ENCODE results near the gene IQCH.
A peak's percentile ranks its signal among the peaks of the same experiment; 100 is the strongest.

Gene IQCH

DNA sequence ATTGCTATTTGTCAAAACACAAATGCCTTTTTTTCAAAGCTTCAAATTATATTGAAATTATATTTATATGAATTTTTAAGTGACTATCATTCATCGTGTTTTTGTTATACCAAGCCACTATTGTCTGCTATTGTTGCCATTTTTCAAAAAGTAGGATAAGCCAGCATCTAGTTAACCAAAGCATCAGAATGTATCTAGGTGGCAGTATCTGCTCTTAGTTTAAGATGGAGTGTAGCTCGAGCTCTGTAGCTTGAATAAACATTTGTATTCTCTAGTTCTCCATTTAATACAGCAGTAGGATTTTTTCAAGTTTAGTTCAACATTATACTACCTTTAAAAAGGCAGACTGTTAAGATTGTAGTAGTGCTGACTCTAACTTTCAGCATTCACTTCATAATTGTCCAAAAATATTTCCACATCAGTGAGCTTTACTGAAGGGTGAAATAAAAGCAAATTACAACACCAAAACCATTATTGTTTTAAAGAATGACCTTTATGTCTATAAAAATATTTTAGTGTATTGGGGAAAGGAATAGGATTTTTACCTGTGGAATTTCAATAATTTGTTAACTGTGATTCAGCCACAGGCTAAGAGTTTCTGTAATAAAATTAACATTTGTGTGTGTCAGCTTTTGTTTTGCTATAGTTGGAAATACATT lies 246.7 kb downstream of the IQCH start:
- peak in 2 of 51 donors; percentile 3 to 17 for DNase-seq

DNA sequence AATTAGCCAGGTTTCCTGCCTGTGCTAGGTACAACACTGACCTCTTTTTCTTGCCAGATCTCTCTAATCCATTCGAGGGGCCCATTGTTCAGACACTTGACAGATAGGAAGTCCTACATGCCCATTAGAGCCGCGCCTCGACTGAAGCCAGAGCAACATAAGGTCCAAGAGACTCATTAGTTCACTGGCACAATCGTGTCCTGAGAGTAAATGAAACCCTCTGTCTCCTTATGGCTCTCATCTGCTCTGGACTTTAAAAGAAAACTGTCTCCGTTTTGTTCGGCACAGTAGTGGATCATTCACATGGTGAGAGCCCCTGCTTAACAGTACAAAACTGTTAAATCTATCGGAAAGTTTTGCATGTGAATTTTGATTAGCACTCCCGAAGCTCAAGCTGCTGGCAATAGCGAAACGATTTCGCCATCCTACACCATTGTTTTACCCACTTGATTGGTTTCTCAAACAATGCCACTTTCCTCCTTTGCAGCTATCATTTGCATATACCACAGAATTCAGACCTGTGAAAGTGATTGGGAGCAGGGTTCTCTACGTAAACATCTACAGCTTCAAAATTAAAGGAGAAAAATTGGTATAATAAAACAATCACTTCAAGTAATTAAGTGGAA lies 247.4 kb downstream of the IQCH start:
- peak in 1 of 51 donors; percentile 2 for DNase-seq

DNA sequence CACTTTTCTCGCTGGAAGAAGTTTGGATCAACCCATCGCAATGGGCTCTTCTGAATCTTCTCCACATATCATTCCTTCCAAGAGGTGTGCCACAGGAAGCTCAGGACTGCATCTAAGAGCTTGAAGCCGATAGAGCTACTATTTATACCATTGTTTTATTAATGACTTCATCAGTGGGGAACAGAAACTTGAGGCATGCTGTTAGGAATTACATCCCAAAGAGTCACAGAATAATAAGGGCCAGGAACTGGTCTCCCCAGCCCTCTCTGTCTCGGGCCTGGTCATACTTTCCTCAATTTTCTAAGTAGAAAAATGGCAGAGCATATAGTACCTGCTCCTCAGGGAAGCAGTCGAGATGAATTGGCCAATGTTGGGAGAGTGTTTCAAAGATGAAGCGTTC lies 249.5 kb downstream of the IQCH start:
- no peak for DNase-seq

DNA sequence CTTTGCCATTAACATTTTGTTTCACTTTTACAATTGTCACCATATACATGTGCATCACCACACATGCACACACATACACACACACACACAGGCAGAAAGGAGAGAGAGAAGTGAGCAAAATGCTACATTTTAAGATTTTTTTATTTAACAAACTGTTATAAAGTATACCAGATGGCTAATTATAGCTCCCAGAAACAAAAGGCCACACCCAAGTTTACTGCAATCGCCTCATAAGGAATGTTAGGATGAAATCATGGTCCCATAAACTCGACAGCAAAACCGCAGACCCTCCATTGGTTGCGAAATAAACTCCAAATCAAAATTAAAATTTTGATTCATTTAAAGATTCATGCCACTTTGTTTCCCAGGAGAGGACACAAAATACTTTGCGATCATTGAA lies 250.2 kb downstream of the IQCH start:
- no peak for DNase-seq

DNA sequence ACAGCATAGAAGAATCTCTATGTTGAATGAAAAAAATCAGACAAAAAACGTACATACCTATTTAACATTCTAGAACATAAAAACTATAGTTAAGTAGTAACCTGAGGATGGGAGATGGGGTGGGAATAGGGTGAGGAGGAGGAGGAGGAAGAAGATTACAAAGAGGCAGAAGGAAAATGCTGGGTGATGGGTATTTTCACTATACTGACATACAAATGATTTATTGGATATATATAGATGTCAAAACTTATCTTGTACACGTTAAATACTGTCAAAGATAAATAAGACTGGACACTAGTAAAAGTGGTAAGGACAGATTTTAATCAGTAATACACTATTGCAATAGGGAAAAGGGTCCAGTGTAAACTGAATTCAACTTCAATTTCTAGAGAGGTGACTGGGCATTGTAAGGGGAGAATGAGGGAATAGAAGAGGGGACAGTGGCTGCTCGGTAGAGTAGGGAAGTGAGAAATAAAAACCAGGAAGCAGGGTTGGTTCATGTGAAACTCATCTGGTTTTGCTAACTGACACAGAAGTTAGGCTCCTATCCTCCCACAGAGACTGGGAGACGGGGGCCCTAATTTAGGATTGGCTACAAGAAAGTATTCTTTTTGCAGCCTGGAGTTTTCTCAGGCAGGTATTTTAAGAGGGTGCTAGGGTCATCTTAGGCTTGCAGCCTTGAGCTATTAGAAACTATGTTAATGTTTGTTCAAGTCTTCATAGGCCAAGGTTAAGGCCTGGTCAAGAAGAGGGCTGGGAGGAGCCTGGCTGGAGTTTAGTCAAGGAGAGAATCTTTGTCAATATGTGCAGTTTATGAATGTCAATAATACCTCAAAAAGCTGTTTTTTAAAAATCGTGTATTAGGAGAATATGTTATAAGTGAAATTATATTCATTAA lies 251.3 kb downstream of the IQCH start:
- no peak for DNase-seq

DNA sequence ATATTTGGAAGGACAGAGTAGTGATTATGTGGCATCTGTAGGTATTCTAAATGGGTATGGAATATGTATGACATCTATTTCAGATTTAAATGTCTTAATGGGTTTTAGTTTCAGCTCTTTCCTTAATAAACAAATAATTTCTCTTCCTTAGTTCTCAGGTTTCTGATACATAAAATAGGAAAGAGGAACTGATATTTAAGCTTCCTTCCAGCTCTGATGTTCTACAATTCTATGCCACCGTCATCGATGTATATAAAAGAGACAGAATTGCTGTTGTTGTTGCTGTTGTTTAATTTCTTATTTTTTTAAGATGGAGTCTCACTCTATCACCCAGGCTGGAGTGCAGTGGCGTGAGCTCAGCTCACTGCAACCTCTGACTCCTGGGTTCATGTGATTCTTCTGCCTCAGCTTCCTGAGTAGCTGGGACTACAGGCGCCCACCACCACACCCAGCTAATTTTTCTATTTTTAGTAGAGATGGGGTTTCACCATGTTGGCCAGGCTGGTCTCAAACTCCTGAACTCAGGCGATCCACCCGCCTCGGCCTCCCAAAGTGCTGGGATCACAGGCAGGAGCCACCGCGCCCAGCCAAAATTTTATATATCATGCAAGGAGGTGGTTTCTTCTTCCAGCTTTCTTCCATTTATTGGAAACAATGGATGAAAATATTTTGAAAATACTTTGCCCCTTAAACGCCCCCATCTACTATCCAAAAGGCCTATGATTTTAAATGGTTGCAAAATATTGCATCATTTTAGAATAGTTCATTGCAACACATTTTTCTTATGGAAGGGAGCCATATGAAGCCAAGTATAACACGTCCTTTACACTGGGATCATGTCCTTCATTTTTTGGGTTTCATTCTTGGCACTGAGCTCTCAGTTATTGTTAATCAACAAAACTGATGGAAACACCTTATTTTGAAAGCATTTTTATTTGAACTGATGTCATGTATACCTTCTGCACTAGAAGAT lies 252.5 kb downstream of the IQCH start:
- no peak for DNase-seq

DNA sequence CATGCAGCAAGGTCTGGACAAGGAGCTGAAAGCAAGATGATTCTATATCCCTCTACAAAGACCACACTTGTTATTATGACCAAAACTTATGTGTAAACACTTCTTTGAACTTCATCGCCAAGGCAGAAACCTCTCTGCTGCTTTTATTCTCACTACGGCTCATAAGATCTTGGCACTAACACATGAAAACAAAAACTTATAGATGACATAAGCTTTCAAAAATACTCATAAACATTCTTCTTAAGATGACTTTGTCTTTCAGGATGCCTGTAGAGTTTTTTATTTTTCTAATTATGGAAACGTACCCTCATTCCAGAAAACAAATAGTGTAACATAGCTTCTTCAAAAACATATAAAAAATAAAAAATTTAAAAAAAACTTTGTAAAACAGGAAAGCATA lies 253.8 kb downstream of the IQCH start:
- DNase-seq = no peak

DNA sequence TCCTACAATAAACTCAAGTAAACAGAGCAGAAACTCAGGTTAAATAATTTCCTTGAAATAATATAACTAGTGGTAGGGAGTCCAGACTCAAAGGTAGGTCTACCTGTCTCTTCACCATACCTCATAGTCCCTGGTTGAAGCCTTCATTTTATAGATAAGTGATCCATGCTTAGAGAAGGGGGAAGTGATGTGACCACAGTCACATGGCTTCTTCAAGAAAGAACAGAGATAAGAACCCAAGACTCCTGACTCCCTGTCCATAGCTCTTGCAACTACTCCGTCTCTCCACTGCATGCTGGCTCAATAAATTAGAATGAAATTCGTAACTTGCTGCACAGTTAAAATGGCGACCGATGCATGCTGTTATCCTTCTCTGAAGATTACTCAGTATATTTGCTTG lies 255.3 kb downstream of the IQCH start:
- no peak for DNase-seq

DNA sequence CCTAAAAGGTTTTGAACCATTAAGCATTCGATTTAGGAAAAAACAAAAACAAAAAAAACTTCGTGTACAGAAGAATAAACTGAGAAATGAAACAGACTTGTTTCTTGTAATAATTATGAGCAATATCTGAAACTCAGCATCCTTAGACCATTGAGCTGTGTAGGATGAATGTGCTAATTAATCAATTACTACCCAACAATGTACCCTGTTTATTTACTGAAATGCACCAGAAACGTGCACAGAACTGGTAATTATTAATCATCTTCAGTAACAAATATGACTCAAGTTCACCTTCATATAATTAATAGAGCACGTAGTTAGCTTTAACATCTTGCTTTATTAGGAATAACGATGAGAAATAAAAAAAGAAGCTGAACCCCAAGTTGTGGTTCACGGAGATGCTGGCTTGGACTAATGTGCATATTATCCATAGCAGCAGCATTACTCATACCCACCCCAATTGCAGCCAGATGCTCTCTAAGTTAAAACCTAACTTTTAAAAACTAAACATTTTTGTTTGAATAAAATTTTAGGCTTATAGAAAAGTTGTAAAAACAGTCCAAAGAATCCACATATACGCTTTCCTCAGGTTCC lies 256.1 kb downstream of the IQCH start:
- no peak for DNase-seq

DNA sequence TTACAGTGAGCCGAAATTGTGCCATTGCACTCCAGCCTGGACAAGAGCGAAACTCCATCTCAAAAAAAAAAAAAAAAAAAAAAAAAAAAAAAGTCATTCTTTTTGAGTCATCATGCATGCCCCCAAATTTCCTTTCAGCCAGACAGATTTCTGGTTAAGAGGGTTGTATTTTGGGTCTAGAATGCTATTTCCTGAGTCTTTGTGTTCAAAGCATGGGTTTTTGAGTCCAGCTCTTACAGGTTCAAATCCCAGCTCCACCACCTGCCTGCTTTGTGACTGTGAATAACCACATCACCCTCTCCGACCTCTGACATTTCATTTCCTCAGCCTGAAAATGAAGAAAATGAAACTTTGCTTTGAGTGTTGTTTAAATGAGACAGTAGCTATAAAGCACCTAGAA lies 257.0 kb downstream of the IQCH start:
- no peak for DNase-seq

DNA sequence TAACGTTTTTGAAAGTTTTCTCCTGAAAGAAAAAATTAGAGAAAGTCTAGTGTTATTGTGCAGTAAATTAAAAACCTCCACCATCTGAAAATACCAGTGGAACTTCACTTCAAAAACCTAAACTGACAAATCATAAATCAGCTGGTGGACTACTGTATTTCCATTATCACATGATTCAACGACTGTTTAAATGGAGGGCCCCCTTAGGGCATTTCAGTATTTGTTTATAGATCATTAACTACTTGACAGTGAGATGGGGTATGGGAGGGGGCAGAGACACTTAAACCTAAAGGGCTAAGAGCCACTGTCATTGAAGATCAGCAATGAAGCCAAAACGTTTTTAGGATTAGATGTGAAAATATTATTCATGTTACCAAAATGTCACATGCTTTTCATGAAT lies 257.6 kb downstream of the IQCH start:
- no peak for DNase-seq

DNA sequence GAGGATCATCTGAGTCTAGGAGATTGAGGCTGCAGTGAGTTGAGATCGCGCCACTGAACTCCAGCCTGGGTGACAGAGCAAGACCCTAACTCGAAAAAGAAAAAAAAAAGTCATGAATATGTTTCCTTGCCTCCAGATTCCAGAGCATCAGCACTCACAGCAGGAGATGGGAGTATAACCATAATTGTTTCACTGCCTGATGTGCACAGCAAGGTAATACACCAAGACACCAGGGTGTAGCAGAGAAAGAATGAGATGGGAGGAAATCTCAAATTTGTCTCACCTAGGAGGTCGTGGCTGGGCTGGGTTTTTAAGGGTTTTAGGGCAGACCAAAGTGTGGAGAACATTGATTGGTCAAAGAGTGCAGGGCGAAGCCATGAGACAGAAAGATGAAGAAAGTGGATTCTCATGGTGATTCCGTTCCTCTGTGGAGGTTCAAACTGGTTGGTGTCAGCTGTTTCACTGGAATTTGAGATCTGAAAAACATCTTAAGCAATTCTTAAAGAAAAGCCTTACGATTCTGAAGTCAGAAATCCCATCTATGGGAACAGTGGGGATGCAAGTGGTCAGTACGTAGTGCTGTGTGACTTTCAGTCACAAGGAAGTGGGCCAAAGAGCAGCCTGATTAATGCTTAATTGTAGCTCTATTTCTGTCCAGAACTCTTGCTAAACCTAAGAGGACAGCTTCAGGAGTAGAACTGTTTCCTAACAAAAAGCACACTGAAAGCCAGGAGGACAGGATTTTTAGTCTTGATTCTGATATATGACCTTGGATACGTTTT lies 258.5 kb downstream of the IQCH start:
- no peak for DNase-seq

DNA sequence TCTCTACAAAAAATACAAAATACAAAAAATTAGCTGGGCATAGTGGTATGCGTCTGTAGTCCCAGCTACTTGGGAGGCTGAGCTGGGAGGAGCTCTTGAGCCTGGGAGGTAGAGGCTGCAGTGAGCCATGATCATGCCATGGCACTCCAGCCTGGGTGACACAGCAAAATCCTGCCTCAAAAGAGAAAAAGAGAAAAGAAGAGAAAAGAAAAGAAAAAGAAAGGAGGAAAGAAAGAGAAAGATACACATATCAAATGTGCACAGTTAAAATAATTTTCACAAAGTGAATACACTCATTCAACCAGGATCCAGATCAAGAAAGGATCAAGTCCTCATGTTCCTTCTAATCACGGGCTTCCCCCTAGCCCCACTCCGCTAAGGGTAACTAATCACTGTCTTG lies 260.5 kb downstream of the IQCH start:
- no peak for DNase-seq

DNA sequence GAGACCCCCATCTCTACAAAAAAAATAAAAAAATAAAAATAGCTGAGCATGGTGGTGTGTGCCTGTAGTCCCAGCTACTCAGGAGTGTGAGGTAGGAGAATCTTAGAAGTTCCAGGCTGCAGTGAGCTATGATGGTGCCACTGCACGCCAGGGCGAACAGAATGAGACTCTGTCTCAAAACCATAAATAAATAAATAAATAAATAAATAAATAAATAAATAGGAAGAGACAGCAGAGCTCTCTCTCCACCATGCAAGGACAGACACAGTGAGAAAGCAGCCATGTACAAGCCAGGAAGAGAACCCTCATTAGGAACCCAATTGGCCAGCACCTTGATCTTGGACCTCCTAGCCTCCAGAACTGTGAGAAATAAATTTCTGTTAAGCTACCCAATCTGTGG lies 261.0 kb downstream of the IQCH start:
- DNase-seq = no peak

DNA sequence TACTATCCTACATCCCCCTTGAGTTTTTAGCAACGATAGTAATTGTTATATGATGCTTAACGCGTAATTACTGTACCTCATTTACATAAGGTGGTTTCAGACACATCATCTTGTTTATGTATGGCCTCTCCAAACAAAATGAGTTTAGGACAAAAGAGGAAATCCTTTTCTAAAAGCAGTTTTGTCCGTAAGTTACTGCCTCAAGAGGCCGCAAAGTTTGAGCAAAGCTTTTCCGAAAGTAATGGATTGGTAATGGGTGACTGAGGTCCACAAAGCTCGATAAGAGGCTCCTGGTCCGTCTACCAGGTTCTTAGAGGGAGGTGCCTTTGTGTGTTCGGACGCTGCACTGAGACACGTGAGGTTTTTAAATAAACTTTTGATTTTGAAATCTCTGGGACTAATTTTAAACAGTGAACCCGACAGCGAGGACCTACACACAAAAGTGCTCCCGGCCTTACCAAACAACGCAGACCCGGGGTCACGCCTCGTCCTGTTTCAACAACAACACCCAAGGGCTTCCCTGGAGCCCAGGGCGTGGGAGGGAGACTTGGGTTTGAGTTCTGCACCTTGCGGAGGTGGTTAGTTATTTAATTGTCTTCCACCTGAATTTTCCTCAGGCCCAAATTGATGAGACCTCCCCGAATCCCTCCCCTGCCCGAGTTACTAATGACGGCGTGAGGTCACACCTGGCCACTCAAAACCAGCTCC lies 265.9 kb downstream of the IQCH start:
- DNase-seq = peak in 2 of 51 donors; percentile 34 to 46

DNA sequence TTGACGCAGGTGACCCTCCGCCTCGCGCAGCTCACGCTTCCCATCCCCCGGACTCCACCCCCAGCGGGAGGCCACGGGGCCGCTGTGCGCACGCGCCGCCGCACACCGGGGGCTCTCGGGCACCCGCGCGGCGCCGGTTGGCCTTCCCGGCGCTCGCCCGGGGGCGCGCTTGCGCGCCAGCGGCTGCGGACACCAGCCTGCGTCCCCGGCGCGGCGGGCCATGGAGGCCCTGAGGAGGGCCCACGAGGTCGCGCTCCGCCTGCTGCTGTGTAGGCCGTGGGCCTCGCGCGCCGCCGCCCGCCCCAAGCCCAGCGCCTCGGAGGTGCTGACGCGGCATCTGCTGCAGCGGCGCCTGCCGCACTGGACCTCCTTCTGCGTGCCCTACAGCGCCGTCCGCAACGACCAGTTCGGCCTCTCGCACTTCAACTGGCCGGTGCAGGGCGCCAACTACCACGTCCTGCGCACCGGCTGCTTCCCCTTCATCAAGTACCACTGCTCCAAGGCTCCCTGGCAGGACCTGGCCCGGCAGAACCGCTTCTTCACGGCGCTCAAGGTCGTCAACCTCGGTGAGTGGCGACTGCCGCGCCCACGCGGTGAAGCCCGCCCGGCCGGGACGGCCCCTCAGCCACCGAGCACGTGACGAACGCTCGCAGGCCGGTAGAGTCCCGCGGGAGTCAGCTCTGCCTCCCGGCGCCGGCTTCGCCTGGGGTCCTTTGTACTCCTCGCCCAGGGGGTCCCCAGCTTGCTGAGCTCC lies 266.6 kb downstream of the IQCH start, which contains the start of gene C15orf61:
Gene C15orf61 (plus strand): TSS at position 103 of the 754 bp plus-strand sequence. CDS start 118 bp downstream, at position 221.
- peak; percentile 40 to 90 (median 74) for DNase-seq

DNA sequence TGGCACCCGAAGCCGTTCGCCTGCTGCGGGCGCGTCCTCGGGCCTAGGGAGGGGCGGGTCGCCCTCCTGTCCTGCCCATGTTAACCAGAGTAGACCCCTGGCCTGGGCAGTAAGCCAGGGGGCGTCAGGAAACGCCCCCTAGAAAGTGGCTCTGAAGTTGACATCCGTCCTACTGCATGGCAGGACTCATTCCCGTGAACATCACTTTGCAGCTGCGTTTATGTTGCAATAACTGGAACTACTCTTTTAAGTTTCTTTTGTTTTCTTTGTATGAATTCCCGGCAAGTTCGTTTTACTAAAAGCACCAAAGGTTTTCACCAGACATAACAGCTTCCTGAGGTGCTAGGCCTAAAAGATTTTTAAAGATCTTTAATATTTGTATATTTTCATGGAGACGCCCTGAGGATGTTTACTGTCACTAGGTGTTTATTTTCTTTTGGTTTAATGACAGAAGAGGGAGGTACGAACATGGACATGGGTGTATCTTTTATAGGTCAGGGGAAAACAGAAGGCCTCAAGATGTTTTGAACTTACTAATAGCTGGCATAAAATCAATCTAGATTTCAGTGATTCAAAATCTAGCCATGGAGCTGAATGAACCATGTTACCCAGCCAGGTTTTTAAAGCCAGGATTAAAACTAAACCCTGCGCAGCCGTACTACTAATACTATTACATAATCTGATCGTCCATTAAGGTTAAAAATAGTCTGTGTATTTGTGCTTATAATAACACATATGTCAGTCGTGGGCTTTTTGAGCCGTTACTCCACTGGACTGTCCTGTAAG lies 267.4 kb downstream of the IQCH start:
- peak in 1 of 51 donors; percentile 66 for DNase-seq

DNA sequence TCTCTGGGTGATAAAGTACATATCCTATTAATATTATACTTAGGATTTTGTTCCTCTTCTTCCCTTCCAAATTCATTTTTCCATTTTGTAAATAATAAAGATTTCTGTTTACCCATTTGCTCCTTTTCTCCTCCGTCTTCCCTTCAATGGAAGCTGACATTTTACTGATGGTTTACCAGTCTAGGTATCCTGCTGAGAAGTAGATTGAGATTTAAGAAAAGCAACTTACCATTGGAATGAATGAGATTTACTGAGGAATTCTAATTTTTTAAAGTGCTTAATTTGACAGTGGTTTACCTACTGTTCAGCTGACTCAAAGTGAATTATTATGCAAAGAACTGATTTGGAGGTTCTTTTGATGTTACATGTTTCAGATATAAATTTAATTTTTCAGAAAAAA lies 268.7 kb downstream of the IQCH start:
- DNase-seq = no peak

Data from hypothalamus (tissue), 51 donors.